Neural cell (in vitro differentiated cells): ENCODE results near the gene DIS3L2.

Source experiments
- MXI1 ChIP-seq: fragments of 450-650 bp; conservative IDR thresholded peaks from 2 replicates; pipeline ENCODE4 v1.6.1; 2014; ENCODE audit warnings: antibody characterized with exemption, mild to moderate bottlenecking; ENCODE audit not compliant: poor library complexity, severe bottlenecking
- RAD21 ChIP-seq: fragments of 450-650 bp; conservative IDR thresholded peaks from 2 replicates; pipeline ENCODE4 v1.6.1; 2014; ENCODE audit warnings: antibody characterized with exemption, mild to moderate bottlenecking, moderate library complexity
- SMC3 ChIP-seq: fragments of 450-650 bp; conservative IDR thresholded peaks from 2 replicates; pipeline ENCODE4 v1.6.1; 2014; ENCODE audit warnings: antibody characterized with exemption, mild to moderate bottlenecking, moderate library complexity; ENCODE audit not compliant: poor library complexity
- TF ChIP-seq, protein P1 (sequence below): fragments of 450-650 bp; IDR thresholded peaks from 2 replicates; pipeline ENCODE4 v1.5.1; 2014; ENCODE audit warnings: antibody characterized with exemption, mild to moderate bottlenecking, moderate library complexity; ENCODE audit not compliant: poor library complexity, severe bottlenecking

DNA sequence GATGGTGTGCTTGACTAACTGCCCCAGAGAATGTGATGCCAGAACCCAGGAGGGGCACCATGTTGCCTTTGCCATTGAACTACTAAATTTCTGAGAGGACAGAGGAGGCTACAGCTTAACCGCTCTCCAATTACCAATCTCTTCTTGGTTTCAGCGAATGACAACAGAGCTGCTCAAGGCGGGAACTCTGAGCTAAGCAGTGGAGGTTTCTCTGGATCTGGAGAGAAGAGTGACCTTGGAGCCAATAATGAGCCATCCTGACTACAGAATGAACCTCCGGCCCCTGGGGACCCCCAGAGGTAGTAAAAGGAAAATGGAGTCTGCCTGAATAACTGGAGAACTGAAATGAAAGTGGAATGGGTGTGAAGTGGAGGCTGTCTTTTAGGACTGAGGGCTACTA lies 53.2 kb downstream of the DIS3L2 start:
- TF ChIP-seq RAD21 (no peak), SMC3 (no peak), MXI1 (no peak)
- TF ChIP-seq, protein P1, sequence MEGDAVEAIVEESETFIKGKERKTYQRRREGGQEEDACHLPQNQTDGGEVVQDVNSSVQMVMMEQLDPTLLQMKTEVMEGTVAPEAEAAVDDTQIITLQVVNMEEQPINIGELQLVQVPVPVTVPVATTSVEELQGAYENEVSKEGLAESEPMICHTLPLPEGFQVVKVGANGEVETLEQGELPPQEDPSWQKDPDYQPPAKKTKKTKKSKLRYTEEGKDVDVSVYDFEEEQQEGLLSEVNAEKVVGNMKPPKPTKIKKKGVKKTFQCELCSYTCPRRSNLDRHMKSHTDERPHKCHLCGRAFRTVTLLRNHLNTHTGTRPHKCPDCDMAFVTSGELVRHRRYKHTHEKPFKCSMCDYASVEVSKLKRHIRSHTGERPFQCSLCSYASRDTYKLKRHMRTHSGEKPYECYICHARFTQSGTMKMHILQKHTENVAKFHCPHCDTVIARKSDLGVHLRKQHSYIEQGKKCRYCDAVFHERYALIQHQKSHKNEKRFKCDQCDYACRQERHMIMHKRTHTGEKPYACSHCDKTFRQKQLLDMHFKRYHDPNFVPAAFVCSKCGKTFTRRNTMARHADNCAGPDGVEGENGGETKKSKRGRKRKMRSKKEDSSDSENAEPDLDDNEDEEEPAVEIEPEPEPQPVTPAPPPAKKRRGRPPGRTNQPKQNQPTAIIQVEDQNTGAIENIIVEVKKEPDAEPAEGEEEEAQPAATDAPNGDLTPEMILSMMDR: no peak
